OCI-LY3 (cell line): ENCODE results near the gene CEBPG.
A peak's percentile ranks its signal among the peaks of the same experiment; 100 is the strongest.

Source experiments
- H2AFZ ChIP-seq: fragments of 200-600, 300-600 bp; shearing (Covaris generic); 2 replicates; pipeline ENCODE4 v1.6.0; 2014; ENCODE audit warnings: antibody characterized with exemption, low read depth, low read length
- H3K27ac ChIP-seq: fragments of 200-600, 300-600 bp; sonication (generic); 2 replicates; pipeline ENCODE4 v1.5.1; 2014; ENCODE audit warnings: mild to moderate bottlenecking, low read length, moderate library complexity, mixed read lengths
- H3K27me3 ChIP-seq: fragments of 200-600, 300-600 bp; sonication (generic); 2 replicates; pipeline ENCODE4 v1.6.1; 2014; ENCODE audit warnings: low read depth, low read length, mixed read lengths
- H3K36me3 ChIP-seq: fragments of 200-600, 300-600 bp; sonication (generic); replicated peaks from 2 replicates; pipeline ENCODE3; 2014; ENCODE audit warnings: low read depth, low read length, mixed read lengths
- H3K4me1 ChIP-seq: fragments of 300-600, 200-600 bp; sonication (generic); 2 replicates; pipeline ENCODE4 v1.6.1; 2014; ENCODE audit warnings: low read length, mixed read lengths
- H3K4me2 ChIP-seq: fragments of 200-600, 300-600 bp; sonication (generic); 2 replicates; pipeline ENCODE4 v1.6.1; 2014; ENCODE audit warnings: low read length, mixed read lengths
- H3K4me3 ChIP-seq: fragments of 300-600, 200-600 bp; sonication (generic); 2 replicates; pipeline ENCODE4 v1.5.1; 2014; ENCODE audit warnings: antibody characterized with exemption, mild to moderate bottlenecking, low read length, moderate library complexity
- H3K79me2 ChIP-seq: fragments of 300-600, 200-600 bp; shearing (Covaris generic); 2 replicates; pipeline ENCODE4 v1.6.1; 2014; ENCODE audit warnings: mild to moderate bottlenecking, low read length, mixed read lengths
- H3K9ac ChIP-seq: fragments of 300-600, 200-600 bp; shearing (Covaris generic); 2 replicates; pipeline ENCODE4 v1.6.0; 2014; ENCODE audit warnings: mild to moderate bottlenecking, low read length, moderate library complexity
- H3K9me3 ChIP-seq: fragments of 200-600, 300-600 bp; shearing (Covaris generic); 2 replicates; pipeline ENCODE4 v1.6.1; 2014; ENCODE audit warnings: low read length, mixed read lengths; ENCODE audit not compliant: insufficient read depth
- H4K20me1 ChIP-seq: fragments of 200-600, 300-600 bp; sonication (generic); 2 replicates; pipeline ENCODE4 v1.6.1; 2016; ENCODE audit warnings: low read length, mixed read lengths; ENCODE audit not compliant: insufficient read depth
- CTCF ChIP-seq: fragments of 200-600, 300-600 bp; sonication (generic); IDR thresholded peaks from 2 replicates; pipeline ENCODE4 v1.5.1; 2014; ENCODE audit warnings: antibody characterized with exemption, low read length, low read depth
- EZH2phosphoT487 ChIP-seq: fragments of 200-600 bp; shearing (Covaris generic); IDR thresholded peaks from 2 replicates; pipeline ENCODE4 v1.6.1; 2018; ENCODE audit warnings: antibody characterized with exemption, mixed run types, low read depth

The CEBPG gene

GRCh38 chr19:33405553-33406461 is 32.3 kb downstream of the CEBPG start:
- no peaks in the 10 kb centered on the region for H3K9me3 ChIP-seq
- H3K4me1 ChIP-seq = peaks cover 15% of the 10 kb centered on the region
- H3K4me2 ChIP-seq = no peak overlapping the region
- H3K4me3 ChIP-seq = no peak overlapping the region
- no peaks in the 10 kb centered on the region for H3K36me3 ChIP-seq
- no peaks in the 10 kb centered on the region for H3K27me3 ChIP-seq
- no peak for TF ChIP-seq EZH2phosphoT487
- TF ChIP-seq CTCF = no peak
- no peak overlapping the region for H3K9ac ChIP-seq
- no peaks in the 10 kb centered on the region for H3K79me2 ChIP-seq
- no peaks in the 10 kb centered on the region for H4K20me1 ChIP-seq
- H3K27ac ChIP-seq = no peak overlapping the region
- no peak overlapping the region for H2AFZ ChIP-seq

GRCh38 chr19:33406521-33407139 is 33.1 kb downstream of the CEBPG start:
- Histone ChIP-seq H3K36me3 (no peaks in the 10 kb centered on the region), H3K4me2 (no peak overlapping the region), H3K9ac (no peak overlapping the region), H3K27me3 (no peaks in the 10 kb centered on the region), H3K4me3 (no peak overlapping the region), H2AFZ (no peak overlapping the region), H3K79me2 (no peaks in the 10 kb centered on the region), H4K20me1 (no peaks in the 10 kb centered on the region), H3K9me3 (no peaks in the 10 kb centered on the region), H3K27ac (no peak overlapping the region), H3K4me1 (peaks cover 15% of the 10 kb centered on the region)
- TF ChIP-seq CTCF (peak; percentile 92), EZH2phosphoT487 (no peak)

GRCh38 chr19:33407140-33407551 is 33.6 kb downstream of the CEBPG start:
- Histone ChIP-seq H3K36me3 (no peaks in the 10 kb centered on the region), H2AFZ (no peak overlapping the region), H3K9me3 (no peaks in the 10 kb centered on the region), H3K4me3 (no peak overlapping the region), H3K27ac (no peak overlapping the region), H3K4me1 (peaks cover 15% of the 10 kb centered on the region), H3K4me2 (no peak overlapping the region), H3K27me3 (no peaks in the 10 kb centered on the region), H4K20me1 (no peaks in the 10 kb centered on the region), H3K79me2 (no peaks in the 10 kb centered on the region), H3K9ac (no peak overlapping the region)
- no peak for TF ChIP-seq EZH2phosphoT487
- TF ChIP-seq CTCF = no peak

- Histone ChIP-seq H3K9ac (no peak overlapping the region), H3K79me2 (no peaks in the 10 kb centered on the region), H3K4me3 (no peak overlapping the region), H3K27me3 (no peaks in the 10 kb centered on the region), H3K4me1 (peaks cover 15% of the 10 kb centered on the region), H3K4me2 (no peak overlapping the region), H3K27ac (no peak overlapping the region), H4K20me1 (no peaks in the 10 kb centered on the region), H2AFZ (no peak overlapping the region), H3K36me3 (no peaks in the 10 kb centered on the region), H3K9me3 (no peaks in the 10 kb centered on the region)
- TF ChIP-seq CTCF (no peak), EZH2phosphoT487 (no peak)
Observed at GRCh38 chr19:33407716-33408115, 34.2 kb downstream of the CEBPG start.
